CD14-positive monocyte (primary cell): ENCODE results near the gene SPTAN1. TPM values are rescaled to one million over a fixed set of nuclear protein-coding genes. Genes with fewer than 3 reads are reported as not detected.
A peak's percentile ranks its signal among the peaks of the same experiment; 100 is the strongest.

Source experiments
- DNase-seq, 3 donors: peaks; one replicate each; pipeline ENCODE4 v3.0.0-alpha.2; 2011 to 2022
- H2AFZ ChIP-seq: 2 replicates; pipeline ENCODE4 v1.6.0; 2012; ENCODE audit warnings: mild to moderate bottlenecking, low read depth, low read length, inconsistent platforms; ENCODE audit not compliant: insufficient read depth, poor library complexity, severe bottlenecking
- H3K27ac ChIP-seq, 2 donors: 1 replicate in 1 of 2; 2 replicates in 1 of 2; pipeline ENCODE4 v1.5.1; 2012 to 2013; ENCODE audit warnings: low read length in 2 of 2, control low read depth in 1 of 2, inconsistent platforms in 1 of 2, low read depth in 1 of 2, mild to moderate bottlenecking in 1 of 2
- H3K27me3 ChIP-seq, 2 donors: one replicate each; pipeline versions ENCODE4 v1.6.0 to v1.6.1; 2011 to 2013; ENCODE audit warnings: low read length in 2 of 2; ENCODE audit not compliant: control insufficient read depth in 2 of 2, insufficient read depth in 2 of 2
- H3K36me3 ChIP-seq, 2 donors: replicated peaks in 1 of 2; 1 replicate in 1 of 2; 2 replicates in 1 of 2; pipeline versions ENCODE4 v1.5.1 to v1.6.1; 2012 to 2013; ENCODE audit warnings: low read length in 2 of 2, control low read depth in 1 of 2, inconsistent platforms in 1 of 2, mild to moderate bottlenecking in 1 of 2; ENCODE audit not compliant: insufficient read depth in 2 of 2, control insufficient read depth in 1 of 2
- H3K4me1 ChIP-seq, 2 donors: 1 replicate in 1 of 2; 2 replicates in 1 of 2; pipeline versions ENCODE4 v1.5.1 to v1.6.1; 2012 to 2013; ENCODE audit warnings: low read length in 2 of 2, control low read depth in 1 of 2, inconsistent platforms in 1 of 2, mild to moderate bottlenecking in 1 of 2, moderate library complexity in 1 of 2; ENCODE audit not compliant: insufficient read depth in 2 of 2, control insufficient read depth in 1 of 2
- H3K4me2 ChIP-seq: replicated peaks from 2 replicates; pipeline ENCODE3; 2012; ENCODE audit warnings: low read length, moderate library complexity, mild to moderate bottlenecking; ENCODE audit not compliant: poor library complexity, severe bottlenecking; ENCODE audit errors: extremely low read depth
- H3K4me3 ChIP-seq, 3 experiments: fragments of 200-600 bp in 1 of 3; sonication (generic) in 1 of 3; replicated peaks in 1 of 3; 1 replicate in 2 of 3; 2 replicates in 1 of 3; pipeline ENCODE4 v1.5.1; 2011 to 2013; ENCODE audit warnings: low read length in 3 of 3, mild to moderate bottlenecking in 3 of 3, control low read depth in 2 of 3, low read depth in 2 of 3, inconsistent platforms in 1 of 3, moderate library complexity in 1 of 3
- H3K79me2 ChIP-seq: 2 replicates; pipeline ENCODE4 v1.6.0; 2012; ENCODE audit warnings: mild to moderate bottlenecking, control low read depth, inconsistent platforms, low read length, moderate library complexity; ENCODE audit not compliant: insufficient read depth
- H3K9ac ChIP-seq: 2 replicates; pipeline ENCODE4 v1.6.0; 2017; ENCODE audit warnings: low read length, mild to moderate bottlenecking; ENCODE audit not compliant: insufficient read depth, poor library complexity, severe bottlenecking
- H3K9me3 ChIP-seq, 2 donors: replicated peaks in 1 of 2; 1 replicate in 1 of 2; 2 replicates in 1 of 2; pipeline versions ENCODE4 v1.5.1 to v1.6.1; 2012 to 2013; ENCODE audit warnings: low read length in 2 of 2, control low read depth in 1 of 2; ENCODE audit not compliant: control insufficient read depth in 1 of 2, insufficient read depth in 1 of 2
- H4K20me1 ChIP-seq: 2 replicates; pipeline ENCODE4 v1.6.0; 2012; ENCODE audit warnings: mild to moderate bottlenecking, low read length, control low read depth, moderate library complexity; ENCODE audit not compliant: insufficient read depth
- H3K27ac Mint-ChIP-seq, 7 donors: one replicate each; pipeline ENCODE4 v1.8.0; 2020; ENCODE audit warnings: mild to moderate bottlenecking in 7 of 7, mixed read lengths in 7 of 7, moderate library complexity in 6 of 7, inconsistent platforms in 2 of 7
- H3K27me3 Mint-ChIP-seq, 3 donors: one replicate each; pipeline ENCODE4 v1.8.0; 2021 to 2022; ENCODE audit warnings: low read depth in 3 of 3, mild to moderate bottlenecking in 3 of 3, mixed read lengths in 3 of 3, moderate library complexity in 3 of 3, inconsistent platforms in 1 of 3
- H3K36me3 Mint-ChIP-seq, 2 donors: one replicate each; pipeline ENCODE4 v1.8.0; 2020; ENCODE audit warnings: mixed read lengths in 2 of 2, inconsistent platforms in 1 of 2, mild to moderate bottlenecking in 1 of 2
- H3K4me1 Mint-ChIP-seq: one replicate; pipeline ENCODE4 v1.8.0; 2020; ENCODE audit warnings: mild to moderate bottlenecking, mixed read lengths
- H3K4me3 Mint-ChIP-seq, 2 donors: one replicate each; pipeline ENCODE4 v1.8.0; 2020; ENCODE audit warnings: mild to moderate bottlenecking in 2 of 2, mixed read lengths in 2 of 2, moderate library complexity in 1 of 2
- H3K9me3 Mint-ChIP-seq, 7 donors: one replicate each; pipeline ENCODE4 v1.8.0; 2020 to 2022; ENCODE audit warnings: mixed read lengths in 7 of 7, mild to moderate bottlenecking in 6 of 7, moderate library complexity in 6 of 7, inconsistent platforms in 2 of 7
- CTCF ChIP-seq: fragments of 200-600 bp; IDR thresholded peaks from one replicate; pipeline ENCODE4 v1.8.0; 2022; ENCODE audit warnings: antibody characterized with exemption, mild to moderate bottlenecking
- WGBS: methylation state at CpG from one replicate; pipeline ENCODE4 v1.1.5; 2013; ENCODE audit warnings: missing lambda C conversion rate; ENCODE audit not compliant: insufficient coverage; 5-methylcytosine and 5-hydroxymethylcytosine counted together
- intact Hi-C, 2 donors: fragments of 100-400 bp; cut with micrococcal nuclease; formaldehyde crosslinking; loops; one replicate each; pipeline versions ENCODE4 v1.15.0 to v1.15.1; 2023
- polyA plus RNA-seq, 3 donors: library from polyadenylated mRNA; depleted of rRNA in 1 of 3; unstranded in 2 of 3; stranded (reverse) in 1 of 3; fragments of 300-500 nt in 2 of 3; fragments of >200 nt in 1 of 3; fragmentation: Illumina TruSeq in 2 of 3; gene quantifications; 1 replicate in 2 of 3; 2 replicates in 1 of 3; pipeline ENCODE4 v1.2.3, GENCODE V29; 2012 to 2021

SPTAN1 gene
- polyA plus RNA-seq, 3 donors, result 6.2 to 40.8 (median 8.5) TPM

- H3K4me3 ChIP-seq, result no peak overlapping the region
- no peaks in the 10 kb centered on the region for H3K27me3 ChIP-seq
- Mint-ChIP-seq H3K4me3 (no peak overlapping the region), H3K9me3 (no peaks in the 10 kb centered on the region), H3K36me3 (peaks cover 71 to 94% of the 10 kb centered on the region in 2 donors), H3K4me1 (no peaks in the 10 kb centered on the region), H3K27ac (peak overlapping the region in 1 of 7 donors; percentile 5), H3K27me3 (no peaks in the 10 kb centered on the region)
- H3K4me2 ChIP-seq, result no peak overlapping the region
- DNase-seq, result no peak
- H3K9me3 ChIP-seq, result no peaks in the 10 kb centered on the region
- H2AFZ ChIP-seq, result no peak overlapping the region
- WGBS, result no CpG with 5 or more reads among the region's 4 CpGs
- no peaks in the 10 kb centered on the region for H4K20me1 ChIP-seq
- no peaks in the 10 kb centered on the region for H3K4me1 ChIP-seq
- no peak for TF ChIP-seq CTCF
- peaks cover 68 to 97% of the 10 kb centered on the region in 2 donors for H3K36me3 ChIP-seq
- H3K79me2 ChIP-seq, result no peaks in the 10 kb centered on the region
- H3K27ac ChIP-seq, result no peak overlapping the region
- intact Hi-C loops, result no loop called here
- H3K9ac ChIP-seq, result no peak overlapping the region
Measured at GRCh38 chr9:128595471-128595870, 43.1 kb downstream of the SPTAN1 start.

- peaks cover 44 to 85% of the 10 kb centered on the region in 2 donors for H3K36me3 ChIP-seq
- no peaks in the 10 kb centered on the region for H3K79me2 ChIP-seq
- no peaks in the 10 kb centered on the region for H4K20me1 ChIP-seq
- intact Hi-C loops, result no loop called here
- H3K27ac ChIP-seq, result no peak overlapping the region
- peaks cover 0 to 2% (median 0%) of the 10 kb centered on the region in 3 donors for H3K27me3 Mint-ChIP-seq
- H3K9ac ChIP-seq, result no peak overlapping the region
- no peaks in the 10 kb centered on the region for H3K27me3 ChIP-seq
- H3K36me3 Mint-ChIP-seq, result peaks cover 63 to 85% of the 10 kb centered on the region in 2 donors
- no peak overlapping the region for H2AFZ ChIP-seq
- WGBS, result no CpG with 5 or more reads among the region's 4 CpGs
- DNase-seq, result no peak
- no peak overlapping the region for H3K4me2 ChIP-seq
- no peaks in the 10 kb centered on the region for H3K4me1 Mint-ChIP-seq
- no peak overlapping the region for H3K4me3 ChIP-seq
- no peak for TF ChIP-seq CTCF
- no peak overlapping the region for H3K4me3 Mint-ChIP-seq
- no peaks in the 10 kb centered on the region for H3K9me3 ChIP-seq
- no peak overlapping the region for H3K27ac Mint-ChIP-seq
- no peaks in the 10 kb centered on the region for H3K9me3 Mint-ChIP-seq
- no peaks in the 10 kb centered on the region for H3K4me1 ChIP-seq
Measured at GRCh38 chr9:128600099-128600498, 47.7 kb downstream of the SPTAN1 start.
